Measurements from ENCODE around the gene SHB. TPM values are rescaled to one million over a fixed set of nuclear protein-coding genes. Genes with fewer than 3 reads are reported as not detected.

The SHB gene
- total and polyA plus RNA-seq, 2 of the 13 experiments (the other 11 are each of a cell fraction or from before 2014, with no cell fraction given): 19.4 to 20.7 TPM

- TF ChIP-seq MXD3 (CRISPR knock-in tag; IDR thresholded peaks at IDR 0.05) (peak; percentile 95), ZNF788 (CRISPR knock-in tag; IDR thresholded peaks at IDR 0.05; ENCODE audit: borderline replicate concordance) (peak; percentile 96; the same call in 1 of the 2 replicates), ARID4A (CRISPR knock-in tag; IDR thresholded peaks at IDR 0.05; ENCODE audit: borderline replicate concordance) (peak; percentile 97), MBD4 (IDR thresholded peaks at IDR 0.05; ENCODE audit: borderline replicate concordance, low read length) (no peak), ZNF792 (CRISPR knock-in tag; IDR thresholded peaks at IDR 0.05) (0 out of 2 replicates have a peak, but pooled peaks have one; percentile 55), SRSF4 (IDR thresholded peaks at IDR 0.05; ENCODE audit: low read depth, low read length, poor library complexity, severe bottlenecking) (no peak), PAXIP1 (CRISPR knock-in tag; conservative IDR thresholded peaks at IDR 0.05) (peak; percentile 63), U2AF2 (IDR thresholded peaks at IDR 0.05; ENCODE audit: low read depth, low read length) (0 out of 2 replicates have a peak, but pooled peaks have one; percentile 25), ZNF674 (CRISPR knock-in tag; IDR thresholded peaks at IDR 0.05; ENCODE audit: low read depth) (peak; percentile 75; the same call in 1 of the 2 replicates), ASH2L (IDR thresholded peaks at IDR 0.05; ENCODE audit: insufficient read length, low read depth, low read length) (peak; percentile 91), NAIF1 (CRISPR knock-in tag; IDR thresholded peaks at IDR 0.05; ENCODE audit: borderline replicate concordance) (peak; percentile 69; the same call in 1 of the 2 replicates), SMYD3 (CRISPR knock-in tag; IDR thresholded peaks at IDR 0.05) (peak; percentile 96; the same call in 1 of the 2 replicates), HDAC2 (CRISPR knock-in tag; IDR thresholded peaks at IDR 0.05) (peak; percentile 95), BCL3 (CRISPR knock-in tag; IDR thresholded peaks at IDR 0.05) (peak; percentile 42; the same call in 1 of the 2 replicates), ZFP36 (IDR thresholded peaks at IDR 0.05; ENCODE audit: borderline replicate concordance, low read depth, low read length, partially characterized antibody) (peak; percentile 51), JUN (CRISPR knock-in tag; IDR thresholded peaks at IDR 0.05) (0 out of 2 replicates have a peak, but pooled peaks have one; percentile 22), ZNF678 (CRISPR knock-in tag; IDR thresholded peaks at IDR 0.05) (no peak)
Measured at GRCh38 chr9:37903647-37904444, 165.2 kb downstream of the SHB start, which contains the start of gene SLC25A51 (continued).

Measured in HepG2 (cell line).